IPS-20b (cell line): ENCODE data around the gene ARHGAP18.

Experiments
- H3K27ac ChIP-seq: one replicate; pipeline ENCODE4 v1.5.1; 2013; ENCODE audit warnings: low read length
- H3K27me3 ChIP-seq: 2 replicates; pipeline ENCODE4 v1.6.1; 2013; ENCODE audit warnings: mild to moderate bottlenecking, low read length, inconsistent platforms; ENCODE audit not compliant: insufficient read depth
- H3K36me3 ChIP-seq: 2 replicates; pipeline ENCODE4 v1.6.1; 2013; ENCODE audit warnings: low read depth, mild to moderate bottlenecking, inconsistent platforms, low read length, moderate library complexity; ENCODE audit not compliant: insufficient read depth
- H3K4me1 ChIP-seq: 2 replicates; pipeline ENCODE4 v1.6.1; 2013; ENCODE audit warnings: mild to moderate bottlenecking, control low read depth, inconsistent platforms, low read length, moderate library complexity; ENCODE audit not compliant: insufficient read depth
- H3K4me3 ChIP-seq: 2 replicates; pipeline ENCODE4 v1.5.1; 2013; ENCODE audit warnings: mild to moderate bottlenecking, low read length, inconsistent platforms
- H3K9ac ChIP-seq: 2 replicates; pipeline ENCODE4 v1.6.1; 2013; ENCODE audit warnings: low read depth, mild to moderate bottlenecking, inconsistent platforms, low read length, moderate library complexity
- H3K9me3 ChIP-seq: 2 replicates; pipeline ENCODE4 v1.6.1; 2013; ENCODE audit warnings: mild to moderate bottlenecking, low read depth, low read length, inconsistent platforms; ENCODE audit not compliant: insufficient read depth

ARHGAP18 gene

DNA sequence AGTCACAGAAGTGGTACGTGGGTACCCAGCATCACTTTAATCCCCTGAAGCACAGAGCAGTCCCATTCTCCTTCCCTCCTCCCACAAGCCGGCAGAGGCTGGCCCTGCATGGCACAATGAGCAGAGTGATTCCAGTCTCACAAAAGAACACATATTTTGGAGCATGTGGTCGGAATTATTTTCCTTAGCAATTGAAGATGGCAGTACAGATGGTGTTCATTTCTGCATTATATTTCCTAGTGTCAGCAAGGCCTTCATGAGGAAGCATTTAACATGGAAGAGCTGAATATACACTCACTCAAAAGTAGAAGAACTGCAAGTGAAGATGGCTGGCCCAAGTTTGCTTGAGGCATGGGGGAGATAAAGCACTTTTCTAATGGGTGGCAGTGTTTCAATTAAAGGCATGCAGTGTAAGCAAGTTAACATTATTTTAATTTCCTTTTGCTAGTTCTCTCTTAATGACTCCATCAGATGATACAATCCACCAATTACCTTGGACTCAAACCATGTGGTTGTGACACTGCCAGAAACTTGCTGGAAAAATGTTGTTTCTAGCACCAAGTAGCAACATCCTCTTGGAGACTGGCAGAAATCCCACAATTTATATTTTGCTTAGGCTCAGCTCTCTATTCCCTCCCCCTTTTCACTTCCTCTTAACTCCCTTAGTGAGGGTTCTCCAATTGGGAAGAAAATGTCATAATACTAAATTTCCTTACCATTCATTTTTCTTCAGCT, 74.4 kb downstream of the ARHGAP18 start:
- Histone ChIP-seq H3K36me3 (no peaks in the 10 kb centered on the region), H3K4me1 (no peaks in the 10 kb centered on the region), H3K4me3 (no peak overlapping the region), H3K9me3 (no peaks in the 10 kb centered on the region), H3K27ac (no peak overlapping the region), H3K9ac (no peak overlapping the region), H3K27me3 (no peaks in the 10 kb centered on the region)

DNA sequence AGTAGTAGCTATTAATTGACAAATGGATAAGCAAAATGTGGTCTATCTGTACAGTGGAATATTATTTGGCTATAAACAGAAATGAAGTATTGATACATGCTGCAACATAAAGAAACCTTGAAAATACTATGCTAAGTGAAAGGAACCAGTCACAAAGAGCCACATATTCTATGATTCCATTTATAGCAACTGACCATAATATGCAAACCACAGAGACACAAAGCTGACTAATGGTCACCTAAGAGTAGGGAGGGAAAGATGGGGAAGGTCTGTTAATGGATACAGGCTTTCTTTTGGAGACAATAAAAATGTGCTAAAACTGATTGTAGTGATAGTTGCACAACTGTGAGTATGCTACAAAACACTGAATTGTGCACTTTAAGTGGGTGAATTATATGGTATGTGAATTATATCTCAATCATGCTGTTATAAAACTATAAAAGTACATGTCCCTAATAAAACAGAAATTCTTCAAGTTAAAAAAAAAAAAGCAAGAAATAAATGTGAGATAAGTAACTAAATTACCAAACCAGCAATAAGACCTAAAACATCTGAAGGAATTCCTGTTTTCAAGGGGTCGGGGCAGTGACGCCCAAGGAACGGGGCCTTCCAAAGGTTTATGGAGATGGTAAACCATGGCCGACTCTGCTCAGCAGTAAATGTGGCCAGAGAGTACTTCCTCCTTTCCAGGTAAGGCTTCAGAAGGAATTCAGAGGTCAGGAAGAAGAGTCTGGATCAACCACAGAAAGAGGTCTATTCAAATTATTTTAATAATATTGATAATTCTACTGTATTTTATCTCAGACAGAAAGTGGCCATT, 75.4 kb downstream of the ARHGAP18 start:
- Histone ChIP-seq H3K27ac (no peak overlapping the region), H3K27me3 (no peaks in the 10 kb centered on the region), H3K9me3 (no peaks in the 10 kb centered on the region), H3K4me1 (no peaks in the 10 kb centered on the region), H3K36me3 (no peaks in the 10 kb centered on the region), H3K4me3 (no peak overlapping the region), H3K9ac (no peak overlapping the region)

DNA sequence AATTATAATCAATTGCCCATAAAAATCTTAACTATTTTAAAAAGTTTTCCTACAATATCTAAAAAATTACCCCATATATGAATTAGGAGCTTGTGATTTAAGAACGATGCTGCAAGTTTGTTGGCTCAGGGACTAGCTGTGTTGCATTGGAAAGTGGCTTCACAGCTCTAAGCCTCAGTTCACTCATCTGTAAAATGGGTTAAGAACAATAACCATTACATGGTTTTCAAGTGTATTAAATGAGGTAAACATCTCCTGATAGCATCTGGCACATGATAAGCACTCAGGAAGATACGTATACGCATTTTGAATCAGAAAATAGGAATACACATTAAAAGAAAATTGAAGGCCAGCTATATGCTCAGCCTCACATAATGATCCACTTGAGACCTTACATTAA, 76.4 kb downstream of the ARHGAP18 start:
- Histone ChIP-seq H3K9me3 (no peaks in the 10 kb centered on the region), H3K4me1 (no peaks in the 10 kb centered on the region), H3K4me3 (no peak overlapping the region), H3K27me3 (no peaks in the 10 kb centered on the region), H3K9ac (no peak overlapping the region), H3K36me3 (no peaks in the 10 kb centered on the region), H3K27ac (no peak overlapping the region)

DNA sequence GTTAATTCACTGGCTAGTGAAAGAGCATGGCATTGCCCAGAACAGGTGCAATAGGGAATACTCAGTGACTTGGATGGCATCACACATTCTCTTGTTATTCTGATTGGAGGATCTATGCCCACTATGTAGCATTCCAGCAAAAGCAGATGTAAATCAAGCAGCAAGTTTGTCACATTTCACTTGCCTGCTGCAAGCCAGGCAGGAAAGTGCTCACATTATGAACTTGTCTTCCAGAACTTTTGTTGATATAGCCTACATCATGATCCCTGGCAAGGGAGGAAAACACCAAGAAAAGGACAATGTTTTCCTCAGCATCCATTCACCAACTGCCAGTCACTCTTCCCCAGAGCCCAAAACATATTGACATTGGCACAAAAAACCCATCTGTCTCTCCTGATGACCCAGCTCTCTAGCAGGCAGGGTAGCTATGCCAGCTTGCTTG, 77.8 kb downstream of the ARHGAP18 start:
- H3K9ac ChIP-seq, result no peak overlapping the region
- no peak overlapping the region for H3K27ac ChIP-seq
- no peaks in the 10 kb centered on the region for H3K9me3 ChIP-seq
- H3K27me3 ChIP-seq, result no peaks in the 10 kb centered on the region
- no peaks in the 10 kb centered on the region for H3K4me1 ChIP-seq
- no peak overlapping the region for H3K4me3 ChIP-seq
- no peaks in the 10 kb centered on the region for H3K36me3 ChIP-seq

DNA sequence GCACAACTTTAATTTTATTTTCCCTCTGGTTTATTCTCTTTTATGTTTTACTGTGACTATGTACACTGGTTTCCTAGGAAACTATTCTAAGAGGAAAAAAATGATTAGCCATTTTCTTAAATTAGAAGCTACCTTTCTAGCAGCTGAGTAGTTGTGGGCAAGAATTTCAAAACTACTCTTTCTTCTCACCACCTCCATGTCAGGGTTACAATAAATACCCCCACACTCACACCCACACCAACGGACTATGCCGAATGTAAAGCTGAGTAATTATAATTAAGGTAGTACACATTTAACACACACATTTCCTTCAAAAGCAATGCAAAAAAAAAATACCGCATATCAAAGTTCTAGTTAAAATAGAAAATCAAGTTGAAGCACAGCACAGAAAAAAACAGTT, 78.9 kb downstream of the ARHGAP18 start:
- H3K9me3 ChIP-seq, result no peaks in the 10 kb centered on the region
- H3K9ac ChIP-seq, result no peak overlapping the region
- H3K4me3 ChIP-seq, result no peak overlapping the region
- no peaks in the 10 kb centered on the region for H3K36me3 ChIP-seq
- no peak overlapping the region for H3K27ac ChIP-seq
- no peaks in the 10 kb centered on the region for H3K4me1 ChIP-seq
- H3K27me3 ChIP-seq, result no peaks in the 10 kb centered on the region

DNA sequence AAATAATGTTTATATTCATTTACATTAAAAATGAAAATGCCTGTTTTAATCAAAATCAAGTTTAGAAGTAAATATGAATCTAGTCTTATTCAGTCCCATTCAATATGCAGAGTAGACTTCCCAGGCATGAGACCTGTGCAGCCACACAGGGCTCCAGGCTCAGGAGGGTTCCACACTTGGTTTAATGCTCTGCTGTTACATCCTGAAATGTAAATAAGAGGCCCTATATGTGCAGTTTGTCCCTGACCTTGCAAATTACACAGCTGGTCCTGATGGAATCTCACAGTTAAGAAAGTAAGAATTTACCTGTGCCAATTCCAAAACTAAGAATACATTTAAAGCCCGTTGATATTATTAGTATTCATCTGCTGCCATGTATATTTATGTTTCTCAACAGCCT, 79.4 kb downstream of the ARHGAP18 start:
- no peaks in the 10 kb centered on the region for H3K27me3 ChIP-seq
- no peaks in the 10 kb centered on the region for H3K4me1 ChIP-seq
- H3K4me3 ChIP-seq, result no peak overlapping the region
- no peaks in the 10 kb centered on the region for H3K9me3 ChIP-seq
- no peak overlapping the region for H3K9ac ChIP-seq
- H3K27ac ChIP-seq, result no peak overlapping the region
- no peaks in the 10 kb centered on the region for H3K36me3 ChIP-seq

DNA sequence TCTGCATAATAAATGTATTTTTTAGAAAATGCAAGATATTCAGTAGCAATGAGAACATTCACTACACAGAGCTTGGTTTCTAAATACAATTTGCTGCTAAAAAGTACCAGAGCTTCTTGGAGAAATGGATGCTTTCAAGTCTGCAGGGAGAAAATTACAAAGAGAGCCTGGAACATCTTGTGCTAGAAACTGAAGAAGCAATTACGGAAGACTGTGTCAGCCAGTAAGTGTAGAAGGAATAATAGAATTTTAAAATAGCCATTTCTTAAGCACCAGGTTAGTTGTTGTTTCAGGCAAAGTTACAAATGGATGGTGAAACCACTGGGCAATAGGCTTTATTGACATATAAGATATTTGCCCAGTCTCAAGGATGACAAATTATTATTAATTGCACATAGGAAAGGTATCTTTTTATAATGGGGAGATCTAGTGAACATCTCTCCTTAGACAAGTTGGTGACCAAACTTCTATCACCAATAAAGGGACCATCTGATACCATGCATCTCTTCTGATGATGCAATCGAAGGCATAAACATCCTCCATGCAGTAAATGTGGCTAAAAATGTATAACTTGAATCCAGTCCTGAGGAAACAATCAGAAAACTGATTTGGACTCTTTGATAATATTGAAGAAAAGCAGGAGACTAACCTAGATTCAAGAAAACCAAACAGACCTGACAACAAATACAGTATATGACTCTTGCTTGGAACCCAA, 81.7 kb downstream of the ARHGAP18 start:
- Histone ChIP-seq H3K27ac (no peak overlapping the region), H3K27me3 (no peaks in the 10 kb centered on the region), H3K9ac (no peak overlapping the region), H3K4me3 (no peak overlapping the region), H3K9me3 (no peaks in the 10 kb centered on the region), H3K4me1 (no peaks in the 10 kb centered on the region), H3K36me3 (no peaks in the 10 kb centered on the region)

DNA sequence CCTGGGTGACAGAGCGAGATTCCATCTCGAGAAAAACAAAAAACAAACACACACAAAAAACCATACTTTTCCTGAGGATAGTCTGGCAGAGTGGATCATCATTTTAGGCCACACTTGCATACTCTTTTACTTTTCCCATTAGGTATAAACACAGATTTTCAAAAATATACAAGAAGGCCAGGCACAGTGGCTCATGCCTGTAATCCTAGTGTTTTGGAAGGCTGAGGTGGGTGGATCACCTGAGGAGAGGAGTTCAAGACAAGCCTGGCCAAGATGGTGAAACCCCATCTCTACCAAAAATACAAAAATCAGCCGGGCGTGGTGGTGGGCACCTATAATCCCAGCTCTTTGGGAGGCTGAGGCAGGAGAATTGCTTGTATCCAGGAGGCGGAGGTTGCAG, 85.5 kb downstream of the ARHGAP18 start:
- Histone ChIP-seq H3K36me3 (no peaks in the 10 kb centered on the region), H3K27me3 (no peaks in the 10 kb centered on the region), H3K9me3 (no peaks in the 10 kb centered on the region), H3K4me1 (no peaks in the 10 kb centered on the region), H3K27ac (no peak overlapping the region), H3K9ac (no peak overlapping the region), H3K4me3 (no peak overlapping the region)

DNA sequence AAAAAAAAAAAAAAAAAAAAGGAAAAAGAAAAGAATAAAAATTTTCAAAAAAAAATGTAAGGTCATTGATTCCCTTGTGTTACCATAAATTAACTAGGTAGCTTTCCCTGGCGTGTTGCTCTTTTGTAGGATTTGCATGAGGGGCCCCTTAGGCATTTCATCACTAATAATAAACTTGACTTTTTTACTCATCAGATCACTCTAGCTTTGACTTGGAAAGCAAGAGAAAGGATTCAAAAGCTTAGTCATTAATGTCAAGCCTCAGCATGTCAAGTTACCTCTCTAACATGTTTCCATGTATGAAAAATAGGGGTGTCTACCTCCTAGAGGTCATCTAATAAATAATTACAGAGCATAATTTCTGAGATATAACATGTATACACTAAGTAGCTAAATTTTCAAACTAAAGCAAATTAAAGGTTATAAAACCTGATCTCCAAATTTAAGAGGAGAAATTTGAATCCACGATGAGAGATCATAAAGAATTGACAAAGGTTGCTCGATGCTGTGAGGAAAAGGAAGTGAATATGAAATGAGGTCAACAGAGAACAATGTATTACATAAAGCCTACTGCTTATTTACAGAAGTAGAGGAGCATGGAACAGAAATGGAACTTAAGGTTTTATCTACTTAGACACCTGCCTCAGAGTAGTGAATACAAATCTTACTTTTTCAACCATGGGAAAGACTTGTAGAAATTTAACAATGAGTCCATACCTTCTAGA, 86.8 kb downstream of the ARHGAP18 start:
- Histone ChIP-seq H3K27me3 (no peaks in the 10 kb centered on the region), H3K9me3 (no peaks in the 10 kb centered on the region), H3K27ac (no peak overlapping the region), H3K36me3 (no peaks in the 10 kb centered on the region), H3K4me1 (no peaks in the 10 kb centered on the region), H3K9ac (no peak overlapping the region), H3K4me3 (no peak overlapping the region)

DNA sequence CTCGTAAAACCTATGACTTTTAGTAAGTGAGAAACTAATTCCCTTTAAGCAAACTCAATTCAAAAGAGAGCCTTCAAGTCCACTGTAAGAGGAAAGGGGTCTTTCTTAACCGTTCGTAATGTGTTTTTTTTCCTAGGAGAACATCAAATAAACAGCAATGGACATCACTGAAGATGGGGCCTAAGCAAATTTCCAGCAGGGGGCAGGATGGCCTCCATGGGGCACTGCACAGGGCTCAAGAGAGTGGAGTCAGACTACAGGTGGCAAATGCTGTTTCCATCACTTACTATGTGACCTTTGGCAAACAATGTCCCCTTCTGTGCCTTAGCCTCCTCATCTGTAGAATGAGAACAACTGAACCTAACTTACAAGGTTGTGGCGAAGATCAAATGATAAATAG, 88.7 kb downstream of the ARHGAP18 start:
- Histone ChIP-seq H3K36me3 (no peaks in the 10 kb centered on the region), H3K4me1 (no peaks in the 10 kb centered on the region), H3K27me3 (no peaks in the 10 kb centered on the region), H3K9me3 (no peaks in the 10 kb centered on the region), H3K9ac (no peak overlapping the region), H3K4me3 (no peak overlapping the region), H3K27ac (no peak overlapping the region)

DNA sequence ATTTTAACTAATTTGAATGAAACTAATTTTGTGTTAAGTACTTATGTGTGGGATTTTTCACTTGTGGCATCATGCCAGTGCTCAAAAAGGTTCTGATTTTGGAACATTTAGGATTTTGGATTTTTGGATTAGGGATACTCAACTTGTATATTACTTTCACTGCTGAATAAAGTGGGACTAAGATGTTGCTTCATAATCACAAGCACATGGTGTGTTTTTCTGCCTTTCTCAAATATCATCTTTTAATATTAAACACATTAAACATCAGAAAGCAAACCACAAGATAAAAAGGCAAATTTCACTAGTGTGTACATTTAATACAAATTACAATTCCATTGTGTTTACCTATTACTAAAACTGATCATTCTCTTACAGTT, 89.8 kb downstream of the ARHGAP18 start:
- Histone ChIP-seq H3K9ac (no peak overlapping the region), H3K27me3 (no peaks in the 10 kb centered on the region), H3K4me1 (no peaks in the 10 kb centered on the region), H3K27ac (no peak overlapping the region), H3K36me3 (no peaks in the 10 kb centered on the region), H3K9me3 (no peaks in the 10 kb centered on the region), H3K4me3 (no peak overlapping the region)
